ENCODE measurements around the gene USP7.

DNA sequence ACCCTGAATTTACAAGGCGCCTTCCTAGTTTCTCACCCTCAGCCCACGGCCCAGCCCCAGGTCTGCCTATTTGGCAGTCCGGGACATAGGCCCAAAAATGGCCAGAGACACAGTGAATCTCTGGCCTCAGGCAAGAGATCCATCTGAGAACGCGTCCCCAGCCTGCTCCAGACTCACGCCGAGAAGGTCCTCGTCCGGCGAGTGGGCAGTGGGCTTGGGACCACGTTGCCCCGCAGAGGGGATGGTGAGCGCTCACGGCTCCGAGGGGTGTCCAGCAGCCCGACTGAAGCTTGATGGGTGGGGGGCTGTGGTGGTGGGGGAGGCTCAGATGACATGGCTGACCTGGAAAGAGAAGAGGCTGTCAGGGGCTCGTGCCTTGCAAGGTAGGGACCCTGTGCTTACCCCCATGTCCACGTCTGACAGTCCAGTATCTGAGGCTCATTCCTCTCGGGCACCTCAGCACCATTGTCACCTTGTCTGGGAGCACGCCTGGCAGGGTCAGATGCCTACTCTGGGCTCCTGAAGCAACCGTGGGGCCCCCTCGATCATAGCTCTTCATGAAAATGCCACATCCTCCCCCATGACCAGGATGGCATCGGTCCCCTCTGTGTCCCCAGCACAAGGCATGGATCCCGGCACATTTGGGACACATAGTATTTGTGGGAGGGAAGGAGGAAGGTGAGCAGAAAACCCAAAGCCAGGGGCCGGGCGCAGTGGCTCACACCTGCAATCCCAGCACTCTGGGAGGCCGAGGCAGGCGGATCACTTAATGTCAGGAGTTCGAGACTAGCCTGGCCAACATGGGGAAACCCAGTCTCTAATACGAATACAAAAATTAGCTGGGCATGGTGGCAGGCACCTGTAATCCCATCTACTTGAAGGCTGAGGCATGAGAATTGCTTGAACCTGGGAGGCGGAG is 104.5 kb downstream of the USP7 start:
- TF ChIP-seq SMC3 (IDR thresholded peaks at IDR 0.05; ENCODE audit: borderline replicate concordance, low read length) (no peak), CHD1 (IDR thresholded peaks at IDR 0.05; ENCODE audit: low read depth, low read length) (no peak), EP300 (IDR thresholded peaks at IDR 0.05; ENCODE audit: borderline replicate concordance in 1 of 2, control insufficient read depth in 1 of 2, low read depth in 2 of 2, low read length in 2 of 2) (no peak), MYC (IDR thresholded peaks at IDR 0.05; ENCODE audit: insufficient read depth, insufficient read length, insufficient replicate concordance, low read length, severe bottlenecking) (no peak), POLR2A (IDR thresholded peaks at IDR 0.05; ENCODE audit: low read depth, low read length) (no peak; the same call in 1 of the 2 replicates), YY1 (IDR thresholded peaks at IDR 0.05; ENCODE audit: low read depth, low read length) (no peak), TBL1XR1 (IDR thresholded peaks at IDR 0.05; ENCODE audit: low read depth, low read length) (no peak), SMARCA5 (IDR thresholded peaks at IDR 0.05) (no peak)
- TF ChIP-seq, protein P1, sequence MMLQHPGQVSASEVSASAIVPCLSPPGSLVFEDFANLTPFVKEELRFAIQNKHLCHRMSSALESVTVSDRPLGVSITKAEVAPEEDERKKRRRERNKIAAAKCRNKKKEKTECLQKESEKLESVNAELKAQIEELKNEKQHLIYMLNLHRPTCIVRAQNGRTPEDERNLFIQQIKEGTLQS (IDR thresholded peaks at IDR 0.05; ENCODE audit: borderline replicate concordance, extremely low read depth, low read depth, low read length), result no peak
- TF ChIP-seq, protein P2, sequence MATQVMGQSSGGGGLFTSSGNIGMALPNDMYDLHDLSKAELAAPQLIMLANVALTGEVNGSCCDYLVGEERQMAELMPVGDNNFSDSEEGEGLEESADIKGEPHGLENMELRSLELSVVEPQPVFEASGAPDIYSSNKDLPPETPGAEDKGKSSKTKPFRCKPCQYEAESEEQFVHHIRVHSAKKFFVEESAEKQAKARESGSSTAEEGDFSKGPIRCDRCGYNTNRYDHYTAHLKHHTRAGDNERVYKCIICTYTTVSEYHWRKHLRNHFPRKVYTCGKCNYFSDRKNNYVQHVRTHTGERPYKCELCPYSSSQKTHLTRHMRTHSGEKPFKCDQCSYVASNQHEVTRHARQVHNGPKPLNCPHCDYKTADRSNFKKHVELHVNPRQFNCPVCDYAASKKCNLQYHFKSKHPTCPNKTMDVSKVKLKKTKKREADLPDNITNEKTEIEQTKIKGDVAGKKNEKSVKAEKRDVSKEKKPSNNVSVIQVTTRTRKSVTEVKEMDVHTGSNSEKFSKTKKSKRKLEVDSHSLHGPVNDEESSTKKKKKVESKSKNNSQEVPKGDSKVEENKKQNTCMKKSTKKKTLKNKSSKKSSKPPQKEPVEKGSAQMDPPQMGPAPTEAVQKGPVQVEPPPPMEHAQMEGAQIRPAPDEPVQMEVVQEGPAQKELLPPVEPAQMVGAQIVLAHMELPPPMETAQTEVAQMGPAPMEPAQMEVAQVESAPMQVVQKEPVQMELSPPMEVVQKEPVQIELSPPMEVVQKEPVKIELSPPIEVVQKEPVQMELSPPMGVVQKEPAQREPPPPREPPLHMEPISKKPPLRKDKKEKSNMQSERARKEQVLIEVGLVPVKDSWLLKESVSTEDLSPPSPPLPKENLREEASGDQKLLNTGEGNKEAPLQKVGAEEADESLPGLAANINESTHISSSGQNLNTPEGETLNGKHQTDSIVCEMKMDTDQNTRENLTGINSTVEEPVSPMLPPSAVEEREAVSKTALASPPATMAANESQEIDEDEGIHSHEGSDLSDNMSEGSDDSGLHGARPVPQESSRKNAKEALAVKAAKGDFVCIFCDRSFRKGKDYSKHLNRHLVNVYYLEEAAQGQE (IDR thresholded peaks at IDR 0.05; ENCODE audit: low read depth, low read length), result no peak
- TF ChIP-seq, protein P3, sequence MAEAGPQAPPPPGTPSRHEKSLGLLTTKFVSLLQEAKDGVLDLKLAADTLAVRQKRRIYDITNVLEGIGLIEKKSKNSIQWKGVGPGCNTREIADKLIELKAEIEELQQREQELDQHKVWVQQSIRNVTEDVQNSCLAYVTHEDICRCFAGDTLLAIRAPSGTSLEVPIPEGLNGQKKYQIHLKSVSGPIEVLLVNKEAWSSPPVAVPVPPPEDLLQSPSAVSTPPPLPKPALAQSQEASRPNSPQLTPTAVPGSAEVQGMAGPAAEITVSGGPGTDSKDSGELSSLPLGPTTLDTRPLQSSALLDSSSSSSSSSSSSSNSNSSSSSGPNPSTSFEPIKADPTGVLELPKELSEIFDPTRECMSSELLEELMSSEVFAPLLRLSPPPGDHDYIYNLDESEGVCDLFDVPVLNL (IDR thresholded peaks at IDR 0.05; ENCODE audit: low read depth, low read length), result no peak
- TF ChIP-seq, protein P4, sequence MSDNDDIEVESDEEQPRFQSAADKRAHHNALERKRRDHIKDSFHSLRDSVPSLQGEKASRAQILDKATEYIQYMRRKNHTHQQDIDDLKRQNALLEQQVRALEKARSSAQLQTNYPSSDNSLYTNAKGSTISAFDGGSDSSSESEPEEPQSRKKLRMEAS (IDR thresholded peaks at IDR 0.05; ENCODE audit: low read depth, low read length), result no peak

All from GM12878 (cell line).